Trophoblast cell (in vitro differentiated cells and primary cell): Measurements from ENCODE around the gene HS3ST3A1.
A peak's percentile ranks its signal among the peaks of the same experiment; 100 is the strongest.

ENCODE experiments used
- DNase-seq, 2 donors: peaks; one replicate each; pipeline ENCODE4 v3.0.0-alpha.2; 2016
- H2AFZ ChIP-seq: 2 replicates; pipeline ENCODE4 v1.6.1; 2013; ENCODE audit warnings: low read length, moderate library complexity, mild to moderate bottlenecking; ENCODE audit not compliant: insufficient read depth, poor library complexity
- H2AK5ac ChIP-seq: 2 replicates; pipeline ENCODE4 v1.6.1; 2013; ENCODE audit warnings: mild to moderate bottlenecking, low read length
- H2BK120ac ChIP-seq: 2 replicates; pipeline ENCODE4 v1.6.1; 2013; ENCODE audit warnings: low read length, mild to moderate bottlenecking, moderate library complexity; ENCODE audit not compliant: insufficient read depth, poor library complexity
- H2BK12ac ChIP-seq: 2 replicates; pipeline ENCODE4 v1.6.1; 2013; ENCODE audit warnings: mild to moderate bottlenecking, low read length, moderate library complexity
- H2BK5ac ChIP-seq: 2 replicates; pipeline ENCODE4 v1.6.1; 2013; ENCODE audit warnings: low read length, low read depth, moderate library complexity, mild to moderate bottlenecking; ENCODE audit not compliant: poor library complexity
- H3K14ac ChIP-seq: 2 replicates; pipeline ENCODE4 v1.6.1; 2013; ENCODE audit warnings: mild to moderate bottlenecking, low read length
- H3K18ac ChIP-seq: 2 replicates; pipeline ENCODE4 v1.6.1; 2013; ENCODE audit warnings: mild to moderate bottlenecking, low read length
- H3K23ac ChIP-seq: 2 replicates; pipeline ENCODE4 v1.6.1; 2013; ENCODE audit warnings: low read length
- H3K27ac ChIP-seq: 2 replicates; pipeline ENCODE4 v1.5.1; 2013; ENCODE audit warnings: low read depth, mild to moderate bottlenecking, inconsistent platforms, low read length, moderate library complexity
- H3K27me3 ChIP-seq: 2 replicates; pipeline ENCODE4 v1.6.1; 2013; ENCODE audit warnings: inconsistent platforms, mild to moderate bottlenecking, low read length, moderate library complexity; ENCODE audit not compliant: insufficient read depth
- H3K36me3 ChIP-seq, 2 experiments: 1 replicate in 1 of 2; 2 replicates in 1 of 2; pipeline ENCODE4 v1.6.1; 2013; ENCODE audit warnings: low read length in 2 of 2, mild to moderate bottlenecking in 2 of 2, moderate library complexity in 1 of 2; ENCODE audit not compliant: insufficient read depth in 2 of 2, control insufficient read depth in 1 of 2
- H3K4ac ChIP-seq: 2 replicates; pipeline ENCODE4 v1.6.1; 2013; ENCODE audit warnings: low read depth, mild to moderate bottlenecking, low read length, moderate library complexity
- H3K4me1 ChIP-seq, 2 experiments: 1 replicate in 1 of 2; 2 replicates in 1 of 2; pipeline ENCODE4 v1.6.1; 2013; ENCODE audit warnings: low read length in 2 of 2, mild to moderate bottlenecking in 2 of 2, moderate library complexity in 1 of 2; ENCODE audit not compliant: insufficient read depth in 2 of 2, control insufficient read depth in 1 of 2
- H3K4me2 ChIP-seq: 2 replicates; pipeline ENCODE4 v1.6.1; 2013; ENCODE audit warnings: inconsistent platforms, mild to moderate bottlenecking, low read length, moderate library complexity
- H3K4me3 ChIP-seq: 2 replicates; pipeline ENCODE4 v1.5.1; 2013; ENCODE audit warnings: mild to moderate bottlenecking, low read depth, low read length, inconsistent platforms
- H3K79me1 ChIP-seq: one replicate; pipeline ENCODE4 v1.6.1; 2013; ENCODE audit warnings: low read length
- H3K79me2 ChIP-seq: 2 replicates; pipeline ENCODE4 v1.6.1; 2013; ENCODE audit warnings: low read length, mild to moderate bottlenecking; ENCODE audit not compliant: control insufficient read depth, insufficient read depth, poor library complexity
- H3K9ac ChIP-seq: 2 replicates; pipeline ENCODE4 v1.6.1; 2013; ENCODE audit warnings: mild to moderate bottlenecking, low read length
- H3K9me3 ChIP-seq: 2 replicates; pipeline ENCODE4 v1.6.1; 2013; ENCODE audit warnings: low read depth, mild to moderate bottlenecking, control low read depth, inconsistent platforms, low read length; ENCODE audit not compliant: insufficient read depth
- H4K12ac ChIP-seq: 2 replicates; pipeline ENCODE4 v1.6.1; 2013; ENCODE audit warnings: low read depth, mild to moderate bottlenecking, low read length, moderate library complexity
- H4K8ac ChIP-seq: 2 replicates; pipeline ENCODE4 v1.6.1; 2013; ENCODE audit warnings: low read depth, mild to moderate bottlenecking, low read length, moderate library complexity
- H4K91ac ChIP-seq: one replicate; pipeline ENCODE4 v1.6.1; 2013; ENCODE audit warnings: low read depth, mild to moderate bottlenecking, low read length, moderate library complexity
- WGBS: extraction: QIAGEN DNeasy Blood & Tissue Kit; methylation state at CpG from one replicate; pipeline ENCODE4 v1.1.7; 2013; ENCODE audit warnings: missing lambda C conversion rate; ENCODE audit not compliant: insufficient read length, insufficient coverage; ENCODE audit errors: extremely low coverage; 5-methylcytosine and 5-hydroxymethylcytosine counted together

Gene HS3ST3A1

DNA sequence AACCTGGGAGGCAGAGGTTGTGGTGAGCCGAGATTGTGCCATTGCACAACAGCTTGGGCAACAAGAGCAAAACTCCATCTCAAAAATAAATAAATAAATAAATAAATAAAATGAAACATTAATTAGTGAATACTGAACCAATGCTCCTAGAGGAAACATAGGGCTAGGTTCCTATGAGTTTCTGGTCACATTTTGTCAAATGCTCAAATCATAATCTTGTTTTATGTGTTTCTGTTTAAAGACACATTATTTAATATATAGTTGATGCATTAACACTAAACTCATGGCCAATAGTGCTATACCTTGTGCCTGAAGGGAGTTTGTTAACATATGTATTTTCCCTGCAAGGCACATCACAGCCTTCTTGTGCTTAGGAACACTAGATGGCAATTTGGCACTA lies 66.8 kb downstream of the HS3ST3A1 start:
- Histone ChIP-seq H2AK5ac (no peak overlapping the region), H3K27me3 (no peaks in the 10 kb centered on the region), H3K4me2 (no peak overlapping the region), H3K27ac (no peak overlapping the region), H3K79me1 (no peaks in the 10 kb centered on the region), H4K12ac (no peak overlapping the region), H3K23ac (no peak overlapping the region), H3K4ac (no peak overlapping the region), H2BK5ac (no peak overlapping the region), H3K4me3 (no peak overlapping the region), H2AFZ (no peak overlapping the region), H3K14ac (no peak overlapping the region), H2BK12ac (no peak overlapping the region), H3K36me3 (no peaks in the 10 kb centered on the region), H3K18ac (no peak overlapping the region), H3K9me3 (no peaks in the 10 kb centered on the region), H3K79me2 (no peaks in the 10 kb centered on the region), H4K8ac (no peak overlapping the region), H3K4me1 (no peaks in the 10 kb centered on the region), H2BK120ac (no peak overlapping the region), H3K9ac (no peak overlapping the region), H4K91ac (no peak overlapping the region)
- DNase-seq, result no peak
- WGBS, result no CpG with 5 or more reads among the region's 1 CpG

DNA sequence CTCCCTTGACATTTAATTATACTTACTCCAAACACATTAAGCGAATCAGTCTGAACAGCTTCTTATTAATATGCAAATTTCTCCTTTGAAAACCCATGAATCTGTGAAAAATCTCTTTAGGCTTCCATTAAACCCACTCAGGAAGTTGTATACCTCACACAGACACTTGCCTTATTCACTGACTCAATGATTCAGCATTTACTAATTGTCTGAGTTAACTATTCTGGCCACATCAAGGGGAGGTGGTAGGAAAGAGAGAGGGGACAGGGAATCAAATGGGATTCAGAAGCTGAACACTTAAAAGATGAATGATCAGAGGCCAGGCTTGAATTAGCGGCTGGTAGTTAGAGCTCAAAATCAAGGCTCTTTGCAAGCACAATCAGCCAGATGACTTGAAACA lies 70.0 kb downstream of the HS3ST3A1 start:
- Histone ChIP-seq H3K27ac (no peak overlapping the region), H2AFZ (no peak overlapping the region), H3K14ac (no peak overlapping the region), H3K23ac (no peak overlapping the region), H3K9me3 (no peaks in the 10 kb centered on the region), H3K9ac (no peak overlapping the region), H2BK12ac (no peak overlapping the region), H2BK120ac (no peak overlapping the region), H3K79me1 (no peaks in the 10 kb centered on the region), H4K12ac (no peak overlapping the region), H4K91ac (no peak overlapping the region), H3K4me1 (no peaks in the 10 kb centered on the region), H3K36me3 (no peaks in the 10 kb centered on the region), H3K4ac (no peak overlapping the region), H3K4me2 (no peak overlapping the region), H2BK5ac (no peak overlapping the region), H3K79me2 (no peaks in the 10 kb centered on the region), H3K18ac (no peak overlapping the region), H3K27me3 (no peaks in the 10 kb centered on the region), H3K4me3 (no peak overlapping the region), H4K8ac (no peak overlapping the region), H2AK5ac (no peak overlapping the region)
- no peak for DNase-seq
- no CpG with 5 or more reads among the region's 2 CpGs for WGBS

DNA sequence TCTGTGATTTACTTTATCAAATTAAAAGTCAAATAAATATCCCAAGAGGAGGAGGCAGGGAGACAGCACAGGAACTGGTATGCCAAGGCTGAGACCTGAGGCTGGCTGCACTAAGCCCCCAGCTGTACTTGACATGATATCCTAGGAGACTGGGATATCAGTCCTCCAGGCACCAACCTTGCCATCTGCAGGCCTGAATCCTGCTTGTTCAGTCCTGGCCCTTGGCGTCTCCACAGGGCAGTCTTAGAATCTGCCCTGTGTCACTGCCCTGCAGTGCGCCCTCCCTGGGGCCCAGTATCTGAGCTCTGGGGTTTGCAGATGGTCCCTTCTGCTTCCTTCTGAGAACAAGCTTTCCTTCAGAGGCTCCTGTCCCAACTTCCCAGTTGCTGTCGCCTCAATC lies 75.9 kb downstream of the HS3ST3A1 start:
- Histone ChIP-seq H3K4me1 (peaks cover 3 to 4% of the 10 kb centered on the region in 2 experiments), H3K14ac (peak overlapping the region; percentile 84), H3K27ac (peak overlapping the region; percentile 16), H3K4ac (no peak overlapping the region), H3K79me1 (peaks cover 3% of the 10 kb centered on the region), H3K27me3 (no peaks in the 10 kb centered on the region), H2AFZ (no peak overlapping the region), H4K8ac (peak overlapping the region; percentile 62), H2BK5ac (peak overlapping the region; percentile 9), H3K79me2 (no peaks in the 10 kb centered on the region), H3K9me3 (no peaks in the 10 kb centered on the region), H2BK120ac (no peak overlapping the region), H3K18ac (no peak overlapping the region), H2BK12ac (peak overlapping the region; percentile 81), H3K36me3 (no peaks in the 10 kb centered on the region), H4K12ac (peak overlapping the region; percentile 69), H3K23ac (no peak overlapping the region), H3K4me3 (no peak overlapping the region), H3K9ac (no peak overlapping the region), H4K91ac (peak overlapping the region; percentile 74), H2AK5ac (no peak overlapping the region), H3K4me2 (no peak overlapping the region)
- DNase-seq, result no peak
- WGBS, result no CpG with 5 or more reads among the region's 3 CpGs

DNA sequence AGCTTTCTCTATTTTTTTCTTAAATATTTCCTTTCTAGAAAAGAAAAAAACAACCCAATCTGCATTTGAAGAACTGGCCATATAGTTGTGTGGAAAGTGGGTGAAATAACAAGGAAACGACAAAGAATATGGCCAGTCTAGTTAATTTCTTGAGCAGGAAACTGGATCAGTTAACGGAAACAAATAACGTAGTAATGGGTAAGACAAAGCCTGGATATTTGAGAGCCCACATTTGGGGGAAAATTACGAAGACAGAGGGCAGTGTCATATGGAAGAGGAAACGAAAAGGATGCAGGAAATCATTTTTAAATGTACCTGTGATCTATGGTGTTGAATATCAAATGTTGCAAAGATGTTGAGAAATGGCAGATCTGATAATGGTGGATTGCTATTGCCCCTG lies 78.6 kb downstream of the HS3ST3A1 start:
- H2AFZ ChIP-seq, result no peak overlapping the region
- no peak overlapping the region for H3K4me3 ChIP-seq
- H3K4me2 ChIP-seq, result no peak overlapping the region
- no CpG with 5 or more reads among the region's 5 CpGs for WGBS
- no peak overlapping the region for H2BK12ac ChIP-seq
- no peak overlapping the region for H2BK120ac ChIP-seq
- no peak overlapping the region for H3K4ac ChIP-seq
- H3K14ac ChIP-seq, result no peak overlapping the region
- H3K23ac ChIP-seq, result no peak overlapping the region
- DNase-seq, result no peak
- H3K36me3 ChIP-seq, result no peaks in the 10 kb centered on the region
- no peak overlapping the region for H2AK5ac ChIP-seq
- peaks cover 3% of the 10 kb centered on the region for H3K79me1 ChIP-seq
- H4K91ac ChIP-seq, result no peak overlapping the region
- H3K9ac ChIP-seq, result no peak overlapping the region
- H3K27ac ChIP-seq, result no peak overlapping the region
- no peaks in the 10 kb centered on the region for H3K79me2 ChIP-seq
- H3K4me1 ChIP-seq, result peaks cover 3 to 4% of the 10 kb centered on the region in 2 experiments
- H3K27me3 ChIP-seq, result no peaks in the 10 kb centered on the region
- H3K9me3 ChIP-seq, result no peaks in the 10 kb centered on the region
- no peak overlapping the region for H3K18ac ChIP-seq
- no peak overlapping the region for H2BK5ac ChIP-seq
- no peak overlapping the region for H4K12ac ChIP-seq
- no peak overlapping the region for H4K8ac ChIP-seq
